HG02870 (cell line): ENCODE measurements around the gene FHL2.

Experiments
- ATAC-seq: cut with Tn5 transposase; IDR thresholded peaks from one replicate; pipeline ENCODE4 v1.9.1; 2021; ENCODE audit warnings: mild to moderate bottlenecking, moderate library complexity; ENCODE audit not compliant: unreplicated experiment

The FHL2 gene

DNA sequence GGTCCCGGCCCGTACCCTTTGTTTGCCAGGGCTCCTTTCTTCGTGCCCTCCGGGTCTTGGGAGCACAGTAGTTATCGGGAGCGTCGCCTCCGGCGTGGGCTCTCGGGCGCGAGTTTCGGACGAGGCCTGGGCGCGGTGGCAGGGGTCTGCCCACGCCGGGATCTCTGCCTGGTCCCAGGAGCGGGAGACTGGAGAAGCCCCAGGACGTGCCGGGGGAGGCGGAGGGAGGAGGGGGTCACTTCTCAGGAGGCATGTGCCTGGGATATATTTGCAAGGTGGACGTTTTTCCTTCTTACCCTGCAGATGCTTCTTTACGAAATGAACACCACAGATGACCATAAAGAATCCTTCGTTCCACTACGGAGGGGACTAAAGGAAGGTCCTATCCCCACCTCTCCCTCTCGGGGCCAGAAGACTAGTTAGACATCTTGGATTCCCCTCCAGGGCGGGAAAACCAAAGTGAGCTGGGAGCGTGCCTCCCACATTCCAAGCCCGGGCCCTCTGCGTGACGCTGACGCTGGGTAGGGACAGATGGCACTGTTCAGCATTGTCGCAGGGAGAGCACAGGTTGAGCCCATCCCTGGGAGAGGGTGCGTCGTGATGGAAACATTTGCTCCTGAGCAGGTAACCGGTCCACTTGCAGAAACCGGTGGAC, 483 bp upstream of the FHL2 start:
- no peak for ATAC-seq

DNA sequence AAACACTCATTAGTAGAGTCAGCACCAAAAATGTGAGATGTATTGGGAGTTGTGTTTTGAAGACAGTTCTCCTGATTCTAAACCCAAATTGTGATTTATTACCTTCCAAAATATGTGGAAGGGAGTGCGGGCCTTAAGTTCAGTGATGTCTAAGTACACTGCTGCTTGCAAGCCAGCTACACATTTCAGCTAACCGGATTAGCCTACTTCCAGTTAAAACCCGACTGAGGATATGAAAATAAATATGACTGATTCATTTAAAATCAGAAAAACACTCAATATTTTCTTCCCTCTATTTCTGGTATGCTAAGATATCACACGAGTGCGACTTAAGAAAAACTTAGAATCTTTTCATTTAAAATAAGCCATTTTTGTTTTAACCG, 907 bp downstream of the FHL2 start:
- no peak for ATAC-seq

DNA sequence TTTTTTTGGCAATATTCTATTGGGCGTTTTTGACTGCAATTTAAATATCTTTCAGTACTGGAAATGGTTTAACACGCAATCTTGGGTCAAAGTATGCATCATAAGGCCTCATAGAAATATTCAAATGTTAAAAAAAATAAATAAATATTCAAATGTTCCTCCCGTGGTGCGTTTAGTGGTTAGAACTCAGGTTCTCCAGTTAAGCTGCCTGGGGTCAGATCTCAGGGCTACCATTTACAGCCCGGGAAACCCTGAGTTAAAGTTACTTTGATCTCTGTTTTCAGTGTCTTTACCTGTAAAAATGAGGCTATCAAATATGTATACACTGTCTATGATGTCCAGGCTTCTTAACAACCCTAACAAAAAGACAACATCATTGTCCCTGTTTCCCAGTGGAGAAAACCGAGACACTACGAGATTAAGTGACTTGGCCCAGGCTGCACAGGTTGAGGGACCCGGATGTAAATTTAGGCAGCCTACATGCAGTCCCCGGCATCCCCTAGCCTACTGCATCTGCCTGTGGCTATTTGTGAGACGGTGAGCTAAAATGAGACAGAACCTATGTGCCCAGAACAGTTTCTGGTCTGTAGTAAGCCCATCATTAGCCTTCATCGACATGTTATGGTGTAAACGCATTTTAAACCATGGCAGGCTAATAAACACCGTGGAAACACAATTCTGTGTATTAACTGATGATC, 1.7 kb downstream of the FHL2 start:
- ATAC-seq = no peak

DNA sequence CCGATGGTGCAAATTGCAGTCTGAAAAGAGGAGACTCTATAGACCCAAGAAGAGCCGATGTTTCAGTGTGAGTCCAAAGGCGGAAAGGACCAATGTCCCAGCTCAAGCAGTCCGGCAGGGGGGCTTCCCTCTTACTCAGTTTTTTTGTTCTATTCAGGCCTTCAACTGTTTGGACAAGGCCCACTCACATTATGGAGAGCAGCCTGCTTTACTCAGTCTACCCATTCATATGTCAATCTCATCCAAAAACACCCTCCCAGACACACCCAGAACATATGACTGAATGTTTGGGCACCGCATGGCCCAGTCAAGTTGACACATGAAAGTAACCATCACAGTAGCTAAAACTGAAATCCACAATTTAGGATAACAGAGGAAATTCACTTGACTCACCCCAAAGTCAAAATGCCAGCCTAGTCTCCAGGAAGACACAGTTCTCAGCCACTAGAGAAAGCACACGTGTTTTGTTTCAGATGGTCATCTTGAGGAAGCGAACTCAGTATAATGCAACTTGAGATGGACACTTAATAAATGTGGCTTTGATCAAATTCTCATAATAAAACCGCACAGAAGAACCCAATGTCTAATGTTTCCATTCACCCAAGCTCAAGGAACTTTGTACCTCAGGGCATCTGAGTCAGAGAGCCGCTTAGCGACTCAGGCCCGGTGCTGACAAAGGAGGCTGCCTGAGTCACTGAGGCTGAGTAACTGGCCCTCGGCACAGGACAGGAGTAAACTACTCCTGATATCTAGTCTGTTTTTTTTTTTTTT, 2.4 kb downstream of the FHL2 start:
- ATAC-seq = no peak

DNA sequence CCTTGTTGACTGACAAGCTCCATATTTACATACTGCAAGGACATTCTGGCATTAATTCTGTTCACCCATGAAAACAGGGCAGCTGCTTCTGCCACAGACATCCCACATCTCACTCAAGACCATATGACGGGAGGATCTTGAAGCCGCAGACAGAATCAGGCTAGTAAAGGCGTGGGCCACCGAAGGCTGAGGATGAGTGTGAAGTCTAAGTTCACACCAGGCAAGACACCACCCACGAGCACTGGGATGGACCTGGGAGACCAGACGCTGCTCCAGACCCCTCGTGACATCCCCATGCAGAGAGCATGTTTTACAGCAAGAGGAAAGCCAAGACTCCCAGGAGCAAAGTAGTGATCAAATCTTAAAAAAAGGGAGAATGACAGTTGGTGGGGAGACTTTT, 3.2 kb downstream of the FHL2 start:
- ATAC-seq = no peak

DNA sequence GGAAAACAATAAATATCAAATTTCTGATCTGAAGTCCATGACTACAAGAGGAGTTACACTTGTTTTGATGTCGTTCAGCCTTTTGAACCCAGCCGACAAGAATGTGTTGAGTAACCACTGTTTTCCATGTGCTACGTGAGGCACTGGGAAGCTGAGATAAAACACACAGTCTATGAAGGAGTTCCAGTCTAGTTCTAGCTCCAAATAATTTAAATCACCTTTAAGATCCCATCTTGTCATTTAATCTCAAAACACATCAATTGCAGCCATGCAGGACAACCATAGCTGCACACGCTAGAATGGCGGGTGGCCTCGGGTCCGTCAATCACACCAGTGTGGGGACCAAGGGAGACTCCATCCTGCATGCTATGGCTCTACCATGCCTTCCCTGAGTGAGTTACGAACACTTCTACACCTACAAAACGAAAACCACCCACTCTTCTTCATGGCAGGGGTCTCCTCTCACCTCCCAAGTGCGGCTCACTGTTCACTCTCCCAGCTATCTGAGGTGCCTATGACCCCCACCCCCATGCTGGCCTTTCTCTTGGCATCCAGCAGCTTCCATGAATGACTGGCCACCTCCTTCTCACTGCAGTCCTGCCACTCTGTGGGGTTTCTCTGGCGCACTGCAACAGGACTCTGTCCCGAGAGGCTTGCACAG, 3.8 kb downstream of the FHL2 start:
- no peak for ATAC-seq

DNA sequence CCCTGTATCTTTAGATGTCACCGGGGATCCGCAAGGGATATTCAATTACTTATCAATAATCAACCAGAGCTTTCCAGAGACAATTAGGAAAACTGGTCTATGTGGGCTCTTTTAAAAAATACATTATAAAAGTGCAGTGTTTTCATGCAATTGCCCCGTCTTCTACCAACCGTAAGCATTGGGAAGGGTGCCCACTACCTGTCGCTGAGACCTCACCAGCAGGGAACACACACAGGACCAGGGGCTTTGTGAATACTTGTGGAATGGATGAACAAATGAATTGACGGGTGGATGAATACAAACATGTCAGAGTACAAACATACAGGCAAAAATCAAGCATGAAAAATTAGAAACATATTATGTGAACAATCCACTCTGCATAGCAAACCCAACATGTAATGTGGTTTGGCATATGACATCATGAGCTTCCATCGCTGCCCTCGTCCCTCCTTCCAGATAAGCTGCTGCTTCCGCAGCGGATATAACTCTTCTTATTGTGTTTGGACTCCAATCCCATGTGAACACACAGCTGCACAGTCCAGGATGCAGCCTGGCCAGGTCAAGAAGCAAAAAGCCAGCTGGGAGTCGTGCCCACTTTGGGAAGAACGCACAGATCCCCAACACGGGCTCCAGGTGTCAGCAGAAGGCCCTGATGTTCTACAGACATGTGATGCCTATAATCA, 5.3 kb downstream of the FHL2 start:
- no peak for ATAC-seq

DNA sequence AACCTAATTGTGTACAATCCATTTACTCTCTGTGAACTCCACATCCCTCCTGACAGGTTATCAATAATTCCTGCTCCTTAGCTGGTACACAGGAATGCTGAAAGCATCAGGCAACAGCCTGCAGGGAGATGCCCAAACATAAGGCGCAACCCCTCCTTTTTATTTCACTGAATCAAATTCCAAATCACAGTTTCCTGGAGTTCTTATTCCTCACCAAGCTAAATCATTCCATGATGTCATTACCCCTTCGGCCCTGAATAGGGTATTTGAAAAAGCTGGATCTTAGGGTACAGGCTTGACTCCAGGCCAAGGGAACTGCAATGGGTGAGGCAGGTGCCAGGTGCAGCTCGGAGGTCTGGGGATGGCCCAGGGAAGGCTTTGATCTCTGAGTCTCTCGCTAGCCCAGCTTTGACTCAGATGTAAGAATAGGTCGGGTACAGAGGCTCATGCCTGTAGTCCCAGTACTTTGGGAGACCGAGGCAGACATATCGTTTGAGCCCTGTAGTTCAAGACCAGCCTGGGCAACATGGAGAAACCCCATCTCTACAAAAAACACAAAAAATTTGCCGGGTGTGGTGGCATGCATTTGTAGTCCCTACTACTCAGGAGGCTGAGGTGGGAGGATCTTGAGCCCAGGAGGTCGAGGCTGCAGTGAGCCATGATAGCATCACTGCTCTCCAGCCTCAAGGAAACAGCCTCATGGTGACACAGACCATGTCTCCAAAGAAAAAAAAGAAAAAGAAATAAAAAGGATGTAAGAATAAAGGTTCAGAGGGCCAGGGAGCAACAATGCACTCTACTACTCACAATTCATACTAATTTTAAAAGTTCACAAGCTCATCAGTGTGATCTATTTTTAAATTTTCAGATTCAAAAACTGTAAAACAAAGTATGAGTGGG, 6.8 kb downstream of the FHL2 start:
- no peak for ATAC-seq

DNA sequence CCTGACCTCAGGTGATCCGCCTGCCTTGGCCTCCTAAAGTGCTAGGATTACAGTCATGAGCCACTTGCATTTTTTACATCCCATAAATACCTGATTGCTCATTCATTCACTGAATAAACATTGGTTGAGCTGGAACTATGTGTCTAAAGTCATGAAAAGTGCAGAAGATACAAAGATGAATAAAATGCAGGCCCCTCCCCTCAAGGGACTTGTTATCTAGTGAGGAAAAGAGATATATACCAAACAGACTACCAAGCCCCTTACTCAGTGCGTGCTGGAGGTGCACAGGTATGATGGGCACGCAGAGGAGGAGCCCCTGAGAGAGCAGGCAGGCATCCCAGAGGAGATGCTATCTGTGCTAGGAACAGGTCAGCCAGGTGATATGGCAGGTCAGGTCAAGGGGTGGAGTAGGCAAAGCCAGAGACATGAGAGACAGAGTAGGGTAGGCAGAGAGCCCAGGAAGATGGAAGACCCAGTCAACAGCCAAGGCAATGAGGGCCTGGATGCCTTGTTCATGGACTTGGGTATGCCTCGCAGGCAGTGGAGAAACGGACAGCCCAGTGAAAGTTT, 7.7 kb downstream of the FHL2 start:
- ATAC-seq = no peak

DNA sequence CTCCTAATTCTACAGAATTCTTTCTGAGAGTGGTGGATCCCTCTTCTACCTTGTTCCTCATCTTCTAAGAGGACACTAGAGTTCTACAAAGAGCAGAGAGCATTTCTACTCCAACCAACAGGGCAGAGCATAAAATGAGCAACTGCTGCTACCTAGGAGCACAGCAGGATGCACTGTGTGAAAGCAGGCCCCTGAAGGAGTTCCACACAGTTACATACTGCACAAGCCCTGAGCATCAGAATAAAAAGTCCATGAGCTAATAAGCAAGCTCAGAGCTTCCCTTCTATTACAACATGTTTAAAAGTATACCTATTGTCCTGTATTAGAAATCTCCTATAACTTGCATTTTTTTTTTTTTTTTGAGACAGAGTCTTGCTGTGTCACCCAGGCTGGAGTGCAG, 8.4 kb downstream of the FHL2 start:
- no peak for ATAC-seq

DNA sequence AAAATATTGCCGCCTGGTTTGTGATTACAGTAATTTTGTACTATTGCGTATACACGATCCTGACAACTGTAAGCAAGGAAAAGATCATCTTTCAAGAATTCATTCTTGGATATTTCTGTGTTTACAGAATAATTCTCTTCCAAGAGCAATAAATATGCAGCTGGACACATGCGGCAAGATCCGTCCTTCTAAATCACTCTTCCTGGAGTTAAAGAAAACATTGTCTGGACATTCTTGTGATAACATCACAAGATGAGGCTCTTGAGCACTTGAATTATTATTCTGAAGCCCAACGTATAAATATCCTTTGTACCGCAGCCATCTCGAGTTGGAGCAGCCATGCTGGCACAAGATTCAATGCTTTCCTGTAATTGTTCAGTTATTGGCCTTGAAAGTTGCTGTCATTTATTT, 9.9 kb downstream of the FHL2 start:
- ATAC-seq = no peak

DNA sequence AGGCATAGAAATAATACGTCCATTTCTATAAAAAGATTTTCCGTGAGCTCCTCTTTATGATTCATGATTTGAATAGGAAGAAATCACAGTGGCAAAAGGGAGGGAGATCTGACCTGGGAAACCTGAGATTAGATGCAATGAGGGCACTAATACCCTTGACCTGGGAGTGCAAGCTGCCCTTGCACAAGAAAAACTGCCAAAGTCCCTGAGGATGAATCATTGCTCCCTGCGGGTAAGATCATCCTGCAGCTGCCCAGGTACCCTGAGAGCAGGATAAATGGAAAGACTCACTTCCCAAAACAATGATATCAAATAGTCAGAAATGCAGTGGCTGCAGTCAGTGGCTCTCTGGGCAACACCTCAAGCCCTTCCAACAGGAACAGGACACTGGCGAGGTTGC, 11.6 kb downstream of the FHL2 start:
- no peak for ATAC-seq

DNA sequence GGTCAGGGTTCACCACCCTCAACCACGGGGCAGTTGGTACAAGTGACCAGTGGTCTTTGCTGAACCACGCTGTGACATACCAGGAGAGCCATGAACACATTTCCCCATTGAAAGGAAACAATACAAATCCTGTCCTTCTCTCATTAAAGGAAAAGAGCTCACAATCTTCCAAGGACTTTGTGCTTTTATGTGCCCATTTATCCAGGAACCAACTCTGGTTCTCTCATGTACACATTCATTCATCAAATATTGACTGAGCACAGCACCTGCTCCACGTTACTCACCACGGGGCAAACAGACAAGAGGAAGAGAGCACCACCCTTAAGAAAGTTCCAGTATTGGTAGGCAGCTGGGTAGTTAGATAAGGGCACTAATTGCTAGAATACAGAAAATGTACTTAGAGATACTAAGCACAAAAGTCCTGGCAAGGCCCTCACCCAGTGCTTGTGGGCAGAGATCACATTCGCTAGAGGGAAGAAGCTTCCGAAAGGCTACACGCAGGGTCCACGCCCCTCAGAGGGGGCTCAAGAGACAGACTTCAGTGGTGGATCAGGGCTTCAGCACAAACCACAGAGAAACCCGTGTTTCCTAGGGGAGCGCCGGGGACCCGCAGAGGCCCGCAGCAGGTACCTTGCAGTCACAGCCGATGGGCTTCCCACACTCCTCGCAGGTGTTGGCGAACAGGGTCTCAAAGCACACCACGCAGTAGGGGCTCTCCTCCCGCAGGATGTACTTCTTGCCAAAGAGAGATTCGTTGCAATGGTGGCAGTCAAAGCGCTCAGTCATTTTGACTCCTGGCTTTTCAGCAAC, 12.9 kb downstream of the FHL2 start:
- ATAC-seq = no peak

DNA sequence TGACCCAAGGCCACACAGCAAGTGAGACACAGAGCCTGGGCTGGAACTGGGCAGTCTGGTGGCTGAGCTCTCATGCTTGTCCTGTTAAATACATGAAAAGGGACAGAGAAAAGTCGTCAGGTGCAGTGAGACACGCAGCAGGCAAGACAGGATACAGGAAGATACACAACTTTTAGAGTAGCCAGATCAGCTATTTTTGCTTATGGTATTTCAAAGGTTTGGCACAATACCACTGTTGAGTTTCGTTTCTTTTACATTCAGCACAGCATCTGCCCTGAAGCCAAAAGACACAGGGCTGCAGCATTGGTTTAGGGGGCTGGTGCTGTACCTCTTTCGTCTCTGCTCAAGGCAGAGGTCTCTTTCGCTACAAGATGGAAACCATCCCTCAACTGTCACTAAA, 14.0 kb downstream of the FHL2 start:
- no peak for ATAC-seq

DNA sequence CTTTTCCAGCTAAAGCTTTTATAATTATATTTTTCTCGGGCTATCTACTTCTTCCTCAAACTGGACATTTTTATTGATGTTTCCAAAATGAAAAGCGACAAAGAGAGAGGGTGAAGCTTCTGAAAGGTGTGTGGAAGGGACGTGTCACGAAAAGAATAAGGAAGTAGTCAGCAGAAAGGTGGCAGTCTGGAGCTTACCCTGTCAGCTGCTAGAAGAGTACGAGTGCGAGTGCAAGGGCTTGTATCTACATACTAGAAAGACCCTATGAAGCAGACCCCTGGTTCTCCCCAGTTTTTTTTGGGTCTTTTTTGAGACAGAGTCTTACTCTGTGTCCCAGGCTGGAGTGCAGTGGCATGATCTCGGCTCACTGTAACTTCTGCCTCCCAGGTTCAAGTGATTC, 14.6 kb downstream of the FHL2 start:
- no peak for ATAC-seq

DNA sequence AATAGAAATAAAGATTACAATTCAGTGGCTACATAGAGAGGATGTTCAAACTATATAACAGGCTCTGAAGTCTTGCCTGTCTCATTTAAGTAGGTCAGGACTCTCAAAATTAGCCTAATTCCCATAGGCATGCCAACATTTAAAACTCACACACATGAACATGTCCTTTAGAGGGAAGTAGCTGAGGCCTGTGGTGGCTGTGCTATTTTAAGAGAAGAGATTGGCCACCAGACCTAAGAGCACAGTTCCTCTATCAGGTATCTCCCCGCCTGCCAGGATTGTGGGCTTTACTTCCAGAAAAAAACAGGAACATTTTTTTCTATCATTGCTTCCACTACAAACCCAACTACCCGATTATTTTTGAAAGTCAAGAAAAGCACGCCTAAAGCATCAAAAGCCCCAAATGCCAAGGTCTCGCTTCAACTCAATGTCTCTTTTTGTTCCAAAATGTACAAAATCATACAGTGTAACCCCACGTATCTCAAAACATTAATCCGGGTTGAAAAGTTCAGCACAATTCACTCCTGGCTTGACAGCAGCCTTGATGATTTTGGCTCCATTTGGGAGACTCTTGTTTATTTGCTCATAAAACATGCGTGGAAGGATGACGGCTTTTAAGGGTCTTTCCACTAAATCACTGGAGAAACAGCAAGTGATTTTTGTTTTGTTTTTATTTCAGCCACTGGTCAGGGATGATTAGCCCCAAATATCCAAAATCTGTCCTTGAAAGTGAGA, 15.3 kb downstream of the FHL2 start:
- no peak for ATAC-seq

DNA sequence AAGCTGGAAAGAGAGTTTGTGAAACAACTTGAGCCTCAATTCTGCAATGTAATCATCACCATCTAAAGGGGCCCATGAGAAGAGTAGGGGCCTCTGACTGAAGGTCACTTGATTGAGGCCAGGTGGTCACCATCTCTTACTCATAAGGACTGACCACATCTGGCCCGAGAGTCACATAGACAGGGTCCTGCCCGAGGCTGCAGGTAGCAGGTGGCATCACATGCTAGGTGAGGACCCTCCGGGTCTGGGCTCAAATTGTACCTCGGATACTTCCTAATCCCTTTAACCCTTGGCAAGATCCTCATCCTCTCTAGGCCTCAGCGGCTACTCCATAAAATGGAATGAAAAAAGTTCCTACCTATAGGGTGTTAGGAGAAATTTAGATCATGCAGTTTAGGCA, 16.7 kb downstream of the FHL2 start:
- no peak for ATAC-seq

DNA sequence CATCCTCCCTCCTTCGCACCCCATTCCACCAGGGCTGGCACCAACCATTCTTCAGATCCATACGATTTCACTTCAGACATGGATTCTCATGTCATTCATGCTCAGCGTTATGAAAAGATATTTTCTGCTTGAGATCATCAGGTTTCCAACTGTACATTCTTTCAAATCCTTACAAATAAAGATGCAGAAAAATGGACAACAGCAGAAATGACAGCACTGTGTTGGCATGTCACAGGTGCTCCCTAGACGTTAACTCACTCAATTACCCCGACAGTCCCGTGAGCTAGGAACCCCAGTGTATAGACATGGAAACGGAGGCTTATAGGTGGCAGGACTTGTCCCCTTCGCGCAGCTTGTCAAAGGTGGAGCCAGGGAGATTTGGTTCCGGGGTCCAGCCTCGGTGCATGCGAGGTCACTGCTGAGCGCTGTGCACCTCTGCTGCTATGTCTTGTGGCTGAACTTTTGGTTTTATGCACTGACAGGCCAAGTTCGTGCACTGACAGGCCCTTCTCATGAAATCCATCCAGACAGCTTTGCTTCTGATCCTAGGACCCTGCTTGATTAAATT, 17.7 kb downstream of the FHL2 start:
- ATAC-seq = no peak
